ENCODE results near the gene EFNA5. TPM values are rescaled to one million over a fixed set of nuclear protein-coding genes. Genes with fewer than 3 reads are reported as not detected.

The EFNA5 gene
- total RNA-seq, 2 donors from 2014 or later = 6.0 to 13.5 TPM

DNA sequence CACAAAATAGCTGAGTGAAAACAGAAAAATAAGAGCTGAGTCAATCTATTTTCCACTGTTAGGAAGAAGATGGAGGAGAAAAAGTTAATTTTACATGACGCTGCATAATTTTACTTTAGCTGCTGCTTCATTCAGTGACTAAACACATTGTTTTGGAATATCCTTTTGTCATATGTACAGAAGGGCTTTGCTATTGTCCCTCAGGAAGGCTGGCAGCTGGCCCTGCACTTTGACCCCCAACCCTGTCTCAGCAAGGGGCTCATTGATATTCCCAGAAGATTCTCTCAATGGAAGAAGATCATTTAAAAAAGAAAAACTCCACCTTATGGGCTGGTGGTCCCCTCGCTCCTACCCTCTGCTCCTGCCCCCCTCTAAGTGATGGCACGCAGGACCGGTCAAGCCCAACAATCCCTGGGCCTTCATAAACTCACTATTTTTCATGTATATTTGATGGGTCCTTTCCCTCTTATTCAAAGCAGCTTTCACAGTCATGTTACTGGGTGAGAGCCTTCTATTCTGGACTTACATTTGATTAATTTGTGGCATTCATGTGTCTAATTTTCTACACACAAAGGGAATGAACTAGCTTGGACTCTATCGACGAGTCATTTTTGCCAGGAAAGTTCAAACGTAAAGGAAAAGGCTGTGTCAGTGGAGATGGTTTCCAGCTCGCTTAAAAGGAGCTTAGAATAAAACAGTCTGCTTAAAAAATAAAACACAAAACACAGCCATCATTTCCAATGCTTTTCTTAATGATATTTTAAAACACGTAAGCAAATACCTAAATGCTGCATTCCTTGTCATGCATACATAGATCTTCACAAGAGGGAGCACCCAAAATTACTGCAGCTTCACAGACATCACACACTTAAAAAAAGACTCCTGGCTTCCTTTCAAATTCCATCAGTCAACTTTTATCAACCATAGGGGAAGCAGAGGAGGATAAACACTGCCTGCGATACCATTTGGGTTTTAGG lies 104.7 kb downstream of the EFNA5 start:
- peak overlapping the region; percentile 22 for H3K4me3 ChIP-seq
- no peaks in the 10 kb centered on the region for H3K27me3 ChIP-seq (replicated peaks; ENCODE audit: insufficient read depth)
- DNase-seq (ENCODE audit: low spot score) = no peak
- no peak for ATAC-seq (ENCODE audit: insufficient number of reproducible peaks, low FRiP score, low read depth)
- H3K9me3 ChIP-seq = no peaks in the 10 kb centered on the region
- H3K4me1 ChIP-seq (ENCODE audit: control insufficient read depth in 1 of 2, low read depth in 2 of 2) = peaks cover 14 to 68% of the 10 kb centered on the region in 2 donors
- peak overlapping the region; percentile 24 to 39 for H3K27ac ChIP-seq
- no peak for TF ChIP-seq CTCF (IDR thresholded peaks at IDR 0.05)
- no peaks in the 10 kb centered on the region for H3K36me3 ChIP-seq

- peak overlapping the region in 1 of 2 donors; percentile 20 for H3K27ac ChIP-seq
- no peaks in the 10 kb centered on the region for H3K27me3 ChIP-seq (replicated peaks; ENCODE audit: insufficient read depth)
- no peak for ATAC-seq (ENCODE audit: insufficient number of reproducible peaks, low FRiP score, low read depth)
- H3K4me3 ChIP-seq = peak overlapping the region; percentile 51
- no peaks in the 10 kb centered on the region for H3K36me3 ChIP-seq
- no peak for DNase-seq (ENCODE audit: low spot score)
- H3K9me3 ChIP-seq = no peaks in the 10 kb centered on the region
- no peak for TF ChIP-seq CTCF (IDR thresholded peaks at IDR 0.05)
- H3K4me1 ChIP-seq (ENCODE audit: control insufficient read depth in 1 of 2, low read depth in 2 of 2) = peaks cover 12 to 57% of the 10 kb centered on the region in 2 donors
Measured at GRCh38 chr5:107564931-107565372, 105.8 kb downstream of the EFNA5 start.

GRCh38 chr5:107563959-107564544 lies 106.7 kb downstream of the EFNA5 start:
- no peak overlapping the region for H3K27ac ChIP-seq
- no peak overlapping the region for H3K4me3 ChIP-seq
- no peaks in the 10 kb centered on the region for H3K9me3 ChIP-seq
- ATAC-seq (ENCODE audit: insufficient number of reproducible peaks, low FRiP score, low read depth) (no peak), DNase-seq (ENCODE audit: low spot score) (no peak)
- peaks cover 12 to 57% of the 10 kb centered on the region in 2 donors for H3K4me1 ChIP-seq (ENCODE audit: control insufficient read depth in 1 of 2, low read depth in 2 of 2)
- no peaks in the 10 kb centered on the region for H3K36me3 ChIP-seq
- H3K27me3 ChIP-seq (replicated peaks; ENCODE audit: insufficient read depth) = no peaks in the 10 kb centered on the region
- no peak for TF ChIP-seq CTCF (IDR thresholded peaks at IDR 0.05)

GRCh38 chr5:107560377-107560776 lies 110.4 kb downstream of the EFNA5 start:
- no peak for TF ChIP-seq CTCF (IDR thresholded peaks at IDR 0.05)
- DNase-seq (ENCODE audit: low spot score) (no peak), ATAC-seq (ENCODE audit: insufficient number of reproducible peaks, low FRiP score, low read depth) (no peak)
- Histone ChIP-seq H3K9me3 (no peaks in the 10 kb centered on the region), H3K27me3 (replicated peaks; ENCODE audit: insufficient read depth) (no peaks in the 10 kb centered on the region), H3K36me3 (no peaks in the 10 kb centered on the region), H3K27ac (no peak overlapping the region), H3K4me3 (no peak overlapping the region), H3K4me1 (ENCODE audit: control insufficient read depth in 1 of 2, low read depth in 2 of 2) (peaks cover 0 to 37% of the 10 kb centered on the region in 2 donors)

GRCh38 chr5:107558823-107559375 lies 111.8 kb downstream of the EFNA5 start:
- no peak overlapping the region for H3K4me3 ChIP-seq
- TF ChIP-seq CTCF (IDR thresholded peaks at IDR 0.05) = no peak
- ATAC-seq (ENCODE audit: insufficient number of reproducible peaks, low FRiP score, low read depth) = no peak

More at GRCh38 chr5:107558823-107559375, 111.8 kb downstream of the EFNA5 start:
- DNase-seq (ENCODE audit: low spot score) = no peak
- H3K4me1 ChIP-seq (ENCODE audit: control insufficient read depth in 1 of 2, low read depth in 2 of 2) = peaks cover 0 to 26% of the 10 kb centered on the region in 2 donors
- no peaks in the 10 kb centered on the region for H3K9me3 ChIP-seq
- no peaks in the 10 kb centered on the region for H3K27me3 ChIP-seq (replicated peaks; ENCODE audit: insufficient read depth)
- no peaks in the 10 kb centered on the region for H3K36me3 ChIP-seq
- H3K27ac ChIP-seq = no peak overlapping the region
